Left renal pelvis (tissue), 4 donors: ENCODE measurements around the gene SPDYA. TPM values are rescaled to one million over a fixed set of nuclear protein-coding genes. Genes with fewer than 3 reads are reported as not detected.
"Not testable (repeated sequence)": the region's sequence is repeated elsewhere in the genome, so short reads cannot be mapped to it uniquely, and the experiment has no call there.

Experiments
- DNase-seq, 4 donors: peaks; one replicate each; pipeline ENCODE4 v3.0.0-alpha.2; 2013; ENCODE audit warnings: low read depth in 4 of 4, low spot score in 3 of 4
- polyA plus RNA-seq, 4 donors: library from polyadenylated mRNA; unstranded; fragments of 120-200 nt; gene quantifications; one replicate each; pipeline ENCODE4 v1.2.1, GENCODE V29; 2013; ENCODE audit not compliant: insufficient read length in 4 of 4

Gene SPDYA
- 1 to 10 TPM in 3 of 4 donors, under 1 TPM in 1; 0.87 to 4.0 (median 2.5) TPM for polyA plus RNA-seq

DNA sequence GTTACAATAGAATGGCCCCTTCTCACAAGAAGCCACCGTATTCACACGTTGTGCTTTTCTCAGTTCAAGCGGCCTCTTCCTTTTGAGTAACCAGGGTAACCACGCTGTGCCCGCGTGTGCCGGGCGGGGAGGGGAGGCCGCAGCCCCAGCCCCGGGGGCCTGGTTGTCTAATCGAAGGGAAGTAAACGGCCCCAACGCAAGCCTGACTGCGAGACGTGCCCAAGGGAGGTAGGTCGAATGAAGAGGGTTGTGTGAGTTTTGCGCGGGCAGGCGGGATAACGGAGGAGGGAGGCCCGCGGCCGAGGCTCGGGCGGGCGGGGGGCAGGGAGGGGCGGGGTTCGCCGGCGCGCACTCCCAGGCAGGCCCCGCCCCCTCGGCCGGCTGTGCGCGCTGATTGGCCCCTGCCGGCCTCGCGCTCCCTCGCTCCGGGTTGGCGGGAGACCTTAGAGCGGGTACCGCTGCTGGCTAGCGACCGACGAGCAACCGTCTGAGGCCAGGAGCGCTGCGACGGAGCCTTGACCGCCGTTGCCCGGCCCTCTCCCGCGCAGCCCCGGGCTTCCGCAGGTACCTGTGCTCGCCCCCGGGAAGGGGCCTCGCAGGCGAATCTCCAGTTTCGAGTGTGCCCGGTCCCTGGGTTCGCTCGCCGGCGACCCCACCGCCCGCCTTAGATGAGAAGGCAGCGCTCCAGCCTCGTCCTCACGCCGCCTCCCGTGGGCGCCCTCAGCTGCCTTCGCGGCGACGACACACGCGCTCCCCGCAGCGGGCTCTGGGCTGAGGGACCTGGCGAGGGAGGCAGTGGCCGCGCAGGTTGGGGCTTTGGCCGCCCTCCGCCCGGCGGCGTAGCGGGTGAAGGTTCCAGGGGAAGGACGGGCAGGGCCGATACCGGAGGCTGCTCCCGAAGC, at the start of gene SPDYA:
SPDYA (plus strand) TSS at position 451 of the 902 bp plus-strand sequence. CDS start 5,181 bp downstream, outside the sequence.
- peak; percentile 21 to 32 (median 28) for DNase-seq

- no peak for DNase-seq
Observed at GRCh38 chr2:28761420-28761819, 49.2 kb upstream of the SPDYA start.

GRCh38 chr2:28764909-28765711, 45.5 kb upstream of the SPDYA start:
- no peak for DNase-seq

DNA sequence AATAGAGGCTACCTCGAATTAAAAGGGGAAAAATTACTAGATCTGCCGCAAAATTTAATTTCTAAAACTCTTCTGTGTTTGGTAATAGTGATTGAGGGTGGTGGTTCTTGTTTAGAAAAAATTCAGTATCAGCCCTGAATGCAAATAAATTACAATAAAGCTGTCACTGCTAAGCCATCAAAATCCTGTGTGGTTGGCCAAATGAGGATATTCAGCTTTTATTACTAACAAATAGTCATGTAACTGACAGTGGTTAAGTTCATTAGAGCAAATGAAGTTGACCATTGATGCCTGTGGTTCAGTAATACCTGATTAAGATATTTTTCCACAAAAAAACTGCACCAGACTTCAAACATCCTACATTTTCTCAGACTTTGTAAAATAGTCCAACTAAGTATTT, 44.6 kb upstream of the SPDYA start:
- DNase-seq: no peak

GRCh38 chr2:28767337-28767736, 43.3 kb upstream of the SPDYA start:
- no peak for DNase-seq

- DNase-seq: no peak
Observed at GRCh38 chr2:28768422-28768821, 42.2 kb upstream of the SPDYA start.

- DNase-seq: no peak
Observed at GRCh38 chr2:28768952-28769351, 41.7 kb upstream of the SPDYA start.

- DNase-seq: no peak
Observed at GRCh38 chr2:28772351-28772750, 38.3 kb upstream of the SPDYA start.

DNA sequence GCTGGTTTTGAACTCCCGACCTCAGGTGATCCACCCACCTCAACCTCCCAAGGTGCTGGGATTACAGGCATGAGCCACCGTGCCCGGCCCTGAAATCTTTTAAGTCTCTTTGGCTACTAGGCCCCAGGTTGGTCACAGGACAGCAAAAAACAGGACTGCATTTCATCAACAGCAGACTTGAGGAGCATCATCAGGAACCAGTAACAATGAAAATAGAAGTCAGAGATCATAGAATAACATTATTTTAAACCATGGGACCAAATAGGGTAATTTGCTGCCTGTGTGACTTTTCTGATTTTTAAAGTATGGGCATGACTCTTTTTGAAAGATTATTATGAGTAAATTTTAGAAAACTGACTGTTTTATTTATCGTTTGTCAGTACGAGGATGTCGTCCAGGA, 34.2 kb upstream of the SPDYA start:
- DNase-seq: no peak

GRCh38 chr2:28778392-28778791, 32.2 kb upstream of the SPDYA start:
- DNase-seq: no peak

DNA sequence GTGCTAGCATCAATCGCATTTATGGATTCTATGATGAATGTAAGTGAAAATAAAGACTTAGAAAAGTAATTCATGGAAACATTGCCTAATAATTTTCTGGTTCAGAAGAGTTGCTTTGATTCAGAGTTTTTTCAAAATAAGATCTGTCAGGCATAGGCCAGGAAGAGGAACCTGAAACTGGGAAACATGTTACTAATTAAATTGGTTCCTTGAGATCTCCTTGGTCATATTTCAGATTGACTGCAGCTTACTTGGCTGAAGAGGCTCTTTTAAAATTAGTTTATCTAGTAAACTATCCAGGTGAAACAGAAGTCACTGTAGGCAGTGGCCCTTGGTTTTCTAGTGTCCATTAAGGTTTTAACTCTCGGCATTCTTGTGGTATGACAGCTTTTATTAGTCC, 31.6 kb upstream of the SPDYA start:
- DNase-seq: no peak

- no peak for DNase-seq
Observed at GRCh38 chr2:28780496-28780895, 30.1 kb upstream of the SPDYA start.

DNA sequence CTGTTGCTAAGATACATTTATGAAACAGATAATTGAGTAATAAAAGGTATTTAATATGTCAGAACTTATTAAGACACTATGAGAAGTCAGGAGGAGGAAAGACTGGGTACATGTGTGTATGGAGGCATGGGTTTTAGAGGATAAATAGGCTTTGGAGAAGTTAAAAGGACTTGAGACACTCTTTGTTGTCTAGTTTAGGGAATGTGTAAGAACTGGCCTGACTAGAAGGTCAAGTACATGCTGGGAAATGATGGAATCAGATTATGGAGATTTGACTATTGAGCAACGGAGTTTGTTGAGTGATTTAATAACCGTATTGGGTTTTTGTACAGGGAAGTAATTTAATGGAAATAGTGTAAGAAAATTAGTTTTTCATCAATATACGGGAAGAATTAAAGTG, 28.2 kb upstream of the SPDYA start:
- DNase-seq: no peak

DNA sequence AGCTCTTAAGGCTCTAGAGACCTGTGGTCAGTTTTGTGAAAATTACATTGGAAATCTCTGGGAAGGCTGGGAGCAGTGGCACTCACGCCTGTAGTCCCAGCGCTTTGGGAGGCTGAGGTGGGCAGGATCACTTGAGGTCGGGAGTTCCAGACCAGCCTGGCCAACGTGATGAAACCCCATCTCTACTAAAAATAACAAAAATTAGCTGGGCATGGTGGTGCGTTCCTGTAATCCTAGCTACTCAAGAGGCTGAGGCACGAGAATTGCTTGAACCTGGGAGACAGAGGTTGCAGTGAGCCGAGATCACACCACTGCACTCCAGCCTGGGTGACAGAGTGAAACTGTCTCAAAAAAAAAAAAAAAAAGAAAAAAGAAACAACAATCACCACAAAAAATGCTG, 26.1 kb upstream of the SPDYA start:
- DNase-seq: not testable (repeated sequence)

GRCh38 chr2:28796620-28797019, 14.0 kb upstream of the SPDYA start:
- no peak for DNase-seq

GRCh38 chr2:28801726-28802125, 8.9 kb upstream of the SPDYA start:
- DNase-seq: no peak

- DNase-seq: no peak
Observed at GRCh38 chr2:28802975-28803429, 7.6 kb upstream of the SPDYA start.

GRCh38 chr2:28809927-28810326, 707 bp upstream of the SPDYA start:
- no peak for DNase-seq

- no peak for DNase-seq
Observed at GRCh38 chr2:28818053-28818452, 7.4 kb downstream of the SPDYA start.

DNA sequence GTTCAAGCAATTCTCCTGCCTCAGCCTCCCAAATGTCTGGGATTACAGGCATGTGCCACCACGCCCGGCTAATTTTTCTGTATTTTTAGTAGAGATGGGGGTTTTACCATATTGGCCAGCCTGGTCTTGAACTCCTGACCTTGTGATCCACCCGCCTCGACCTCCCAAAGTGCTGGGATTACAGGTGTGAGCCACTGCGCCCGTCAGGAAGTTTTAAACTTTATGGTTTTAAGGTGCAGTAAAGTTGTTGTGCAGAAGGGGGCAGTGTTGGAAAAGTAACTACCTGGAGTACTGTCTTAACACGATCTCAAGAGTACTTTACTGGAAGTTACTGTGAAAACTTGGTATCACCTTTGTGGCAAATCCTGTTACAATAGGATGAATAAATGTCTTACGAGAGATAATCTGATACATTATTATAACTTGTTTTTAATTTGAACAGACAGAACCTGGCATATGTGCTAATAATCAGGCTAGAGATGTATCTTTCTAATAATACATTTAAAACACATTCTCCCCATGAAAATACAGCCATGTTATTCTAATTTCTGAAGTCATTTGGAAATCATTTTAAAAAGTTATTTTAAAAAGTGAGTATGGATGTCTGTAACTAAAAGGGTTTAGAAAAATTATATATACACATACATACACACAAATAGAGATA, 10.8 kb downstream of the SPDYA start:
- DNase-seq: peak in 2 of 4 donors; percentile 23 to 26

GRCh38 chr2:28822036-28822435, 11.4 kb downstream of the SPDYA start:
- no peak for DNase-seq
